Activated CD4-positive, alpha-beta T cell treated with anti-CD3 and anti-CD28 coated beads for 48 hours (primary cell): ENCODE results near the gene HES2.
A peak's percentile ranks its signal among the peaks of the same experiment; 100 is the strongest.
"Not testable (repeated sequence)": the region's sequence is repeated elsewhere in the genome, so short reads cannot be mapped to it uniquely, and the experiment has no call there.

Experiments
- DNase-seq: peaks from one replicate; pipeline ENCODE4 v3.0.0-alpha.2; 2020

Gene HES2

GRCh38 chr1:6453895-6454855 is 34.5 kb upstream of the HES2 start:
- peak; percentile 38 for DNase-seq

- no peak for DNase-seq
Observed at GRCh38 chr1:6450943-6451373, 31.2 kb upstream of the HES2 start.

- DNase-seq, result not testable (repeated sequence)
Observed at GRCh38 chr1:6450486-6450885, 30.8 kb upstream of the HES2 start.

- DNase-seq, result no peak
Observed at GRCh38 chr1:6450005-6450450, 30.3 kb upstream of the HES2 start.

- no peak for DNase-seq
Observed at GRCh38 chr1:6448749-6449631, 29.3 kb upstream of the HES2 start.

GRCh38 chr1:6447818-6448748 is 28.4 kb upstream of the HES2 start:
- DNase-seq, result no peak

- no peak for DNase-seq
Observed at GRCh38 chr1:6447016-6447817, 27.5 kb upstream of the HES2 start.

- no peak for DNase-seq
Observed at GRCh38 chr1:6446665-6447015, 26.9 kb upstream of the HES2 start.

- DNase-seq, result not testable (repeated sequence)
Observed at GRCh38 chr1:6445929-6446328, 26.2 kb upstream of the HES2 start.

- peak; percentile 62 for DNase-seq
Observed at GRCh38 chr1:6445062-6445763, 25.5 kb upstream of the HES2 start.

- DNase-seq, result no peak
Observed at GRCh38 chr1:6444377-6444776, 24.7 kb upstream of the HES2 start.

GRCh38 chr1:6443339-6444115 is 23.8 kb upstream of the HES2 start:
- no peak for DNase-seq

GRCh38 chr1:6441586-6441985 is 21.9 kb upstream of the HES2 start:
- no peak for DNase-seq

GRCh38 chr1:6440198-6441126 is 20.7 kb upstream of the HES2 start:
- peak; percentile 81 for DNase-seq

GRCh38 chr1:6438047-6438525 is 18.4 kb upstream of the HES2 start:
- DNase-seq, result peak; percentile 80

GRCh38 chr1:6437012-6437700 is 17.4 kb upstream of the HES2 start:
- not testable (repeated sequence) for DNase-seq

GRCh38 chr1:6436277-6436676 is 16.6 kb upstream of the HES2 start:
- not testable (repeated sequence) for DNase-seq

- DNase-seq, result no peak
Observed at GRCh38 chr1:6435547-6435946, 15.8 kb upstream of the HES2 start.
